HG02571 (cell line): Measurements from ENCODE around the gene SLC2A6.

Experiments
- ATAC-seq: cut with Tn5 transposase; IDR thresholded peaks from one replicate; pipeline ENCODE4 v1.9.1; 2021; ENCODE audit warnings: mild to moderate bottlenecking, moderate library complexity; ENCODE audit not compliant: unreplicated experiment

Gene SLC2A6

GRCh38 chr9:133515615-133516255, 36.8 kb upstream of the SLC2A6 start:
- ATAC-seq, result no peak

- ATAC-seq, result no peak
Measured at GRCh38 chr9:133515240-133515610, 36.3 kb upstream of the SLC2A6 start.

GRCh38 chr9:133514460-133515239, 35.8 kb upstream of the SLC2A6 start:
- ATAC-seq, result no peak

GRCh38 chr9:133513214-133514100, 34.6 kb upstream of the SLC2A6 start:
- no peak for ATAC-seq

- ATAC-seq, result no peak
Measured at GRCh38 chr9:133512253-133513213, 33.6 kb upstream of the SLC2A6 start.

GRCh38 chr9:133511607-133512006, 32.7 kb upstream of the SLC2A6 start:
- no peak for ATAC-seq

GRCh38 chr9:133510926-133511505, 32.1 kb upstream of the SLC2A6 start:
- ATAC-seq, result no peak

- ATAC-seq, result no peak
Measured at GRCh38 chr9:133509179-133510083, 30.5 kb upstream of the SLC2A6 start.

- ATAC-seq, result no peak
Measured at GRCh38 chr9:133508046-133508445, 29.1 kb upstream of the SLC2A6 start.

- no peak for ATAC-seq
Measured at GRCh38 chr9:133507246-133507965, 28.5 kb upstream of the SLC2A6 start.

GRCh38 chr9:133506653-133507038, 27.7 kb upstream of the SLC2A6 start:
- no peak for ATAC-seq

GRCh38 chr9:133505901-133506652, 27.2 kb upstream of the SLC2A6 start:
- no peak for ATAC-seq

GRCh38 chr9:133505186-133505830, 26.4 kb upstream of the SLC2A6 start:
- no peak for ATAC-seq

- no peak for ATAC-seq
Measured at GRCh38 chr9:133502112-133502511, 23.2 kb upstream of the SLC2A6 start.

GRCh38 chr9:133499892-133500270, 21.0 kb upstream of the SLC2A6 start:
- ATAC-seq, result no peak

GRCh38 chr9:133499132-133499891, 20.4 kb upstream of the SLC2A6 start:
- no peak for ATAC-seq
